K562 (cell line): ENCODE measurements around the gene FCRL6. TPM values are rescaled to one million over a fixed set of nuclear protein-coding genes. Genes with fewer than 3 reads are reported as not detected.
A peak's percentile ranks its signal among the peaks of the same experiment; 100 is the strongest.

Experiments
- ATAC-seq: fragments of 200-7000 bp; cut with Tn5 transposase; 3 replicates; pipeline ENCODE4 v1.9.1; 2020; ENCODE audit warnings: moderate library complexity
- BruUV-seq: library from RNA; stranded (reverse); fragments of 400-500 nt; replicated peaks from 2 replicates; lab custom pipeline; 2021; lab: Mats Ljungman, UMichigan
- CTCF ChIA-PET: fragments of 300-600 bp; formaldehyde crosslinking; extraction: SDS; loops from one replicate; lab custom pipeline; 2021; ENCODE audit warnings: low intra/inter-chr PET ratio; lab: Yijun Ruan, JAX
- POLR2A ChIA-PET: fragments of 300-600, 350-650 bp; sonication (Branson Sonifier 250); formaldehyde crosslinking; extraction: SDS; loops from one replicate; lab custom pipeline; 2021; ENCODE audit warnings: antibody characterized with exemption, inconsistent platforms; lab: Yijun Ruan, JAX
- DNase-seq, 4 experiments: peaks; one replicate each; pipeline versions ENCODE4 v3.0.0 to v3.0.0-alpha.2; 2011 to 2018; ENCODE audit warnings: low spot score in 3 of 4, mixed read lengths in 3 of 4; ENCODE audit errors: extremely low read depth in 1 of 4
- FAIRE-seq: peaks from 2 replicates; lab custom pipeline; 2011; peaks lifted over from hg19 to GRCh38; lab: Jason Lieb, UNC
- H2AFZ ChIP-seq: 2 replicates; pipeline ENCODE4 v1.6.0; 2011; ENCODE audit warnings: low read depth, low read length, control low read depth, inconsistent platforms
- H3K27ac ChIP-seq: fragments of 200-600 bp; 3 replicates; pipeline ENCODE4 v1.8.0; 2011; ENCODE audit warnings: low read depth, mild to moderate bottlenecking, control low read depth, inconsistent platforms, low read length, moderate library complexity, mixed read lengths; ENCODE audit errors: extremely low read depth
- H3K27me3 ChIP-seq, 2 experiments: fragments of 300-600 bp in 1 of 2; 2 replicates in 1 of 2; 3 replicates in 1 of 2; pipeline versions ENCODE4 v1.6.0 to v1.8.0; 2011; ENCODE audit warnings: inconsistent platforms in 2 of 2, low read length in 2 of 2, mild to moderate bottlenecking in 1 of 2, mixed read lengths in 1 of 2, moderate library complexity in 1 of 2; ENCODE audit not compliant: control insufficient read depth in 2 of 2, insufficient read depth in 2 of 2
- H3K36me3 ChIP-seq: fragments of 300-600 bp; 3 replicates; pipeline ENCODE4 v1.8.0; 2011; ENCODE audit warnings: mild to moderate bottlenecking, low read length, inconsistent platforms; ENCODE audit not compliant: control insufficient read depth, insufficient read depth
- H3K4me1 ChIP-seq, 2 experiments: fragments of 200-600 bp in 1 of 2; replicated peaks in 1 of 2; 2 replicates in 1 of 2; 3 replicates in 1 of 2; pipeline versions ENCODE4 v1.5.1 to v1.8.0; 2011; ENCODE audit warnings: inconsistent platforms in 2 of 2, low read length in 2 of 2, mild to moderate bottlenecking in 1 of 2, mixed read lengths in 1 of 2, moderate library complexity in 1 of 2; ENCODE audit not compliant: control insufficient read depth in 2 of 2, insufficient read depth in 2 of 2
- H3K4me2 ChIP-seq: 2 replicates; pipeline ENCODE4 v1.6.1; 2011; ENCODE audit warnings: low read length, control low read depth, inconsistent platforms, mixed read lengths; ENCODE audit not compliant: insufficient read depth
- H3K4me3 ChIP-seq: fragments of 200-600 bp; sonication (generic), shearing (Covaris generic); 2 replicates; pipeline ENCODE4 v1.5.1; 2016; ENCODE audit warnings: control low read depth, inconsistent platforms
- H3K79me2 ChIP-seq: fragments of 200-600 bp; 3 replicates; pipeline ENCODE4 v1.8.0; 2011; ENCODE audit warnings: low read length, inconsistent platforms; ENCODE audit not compliant: control insufficient read depth, insufficient read depth
- H3K9ac ChIP-seq, 2 experiments: 2 replicates each; pipeline versions ENCODE4 v1.6.0 to v1.6.1; 2011; ENCODE audit warnings: low read depth in 2 of 2, low read length in 2 of 2, control low read depth in 1 of 2, inconsistent platforms in 1 of 2, mild to moderate bottlenecking in 1 of 2, mixed read lengths in 1 of 2; ENCODE audit not compliant: insufficient read depth in 1 of 2
- H3K9me1 ChIP-seq: one replicate; pipeline ENCODE4 v1.6.0; 2011; ENCODE audit warnings: inconsistent platforms, mild to moderate bottlenecking, low read length, moderate library complexity; ENCODE audit not compliant: control insufficient read depth, insufficient read depth
- H3K9me3 ChIP-seq: replicated peaks from 2 replicates; pipeline ENCODE4 v1.5.1; 2011; ENCODE audit warnings: low read depth, low read length, inconsistent platforms; ENCODE audit not compliant: control insufficient read depth, insufficient read depth
- H4K20me1 ChIP-seq: replicated peaks from 2 replicates; pipeline ENCODE4 v1.6.1; 2011; ENCODE audit warnings: low read length, inconsistent platforms, mixed read lengths; ENCODE audit not compliant: control insufficient read depth, insufficient read depth
- NFYB ChIP-seq: IDR thresholded peaks from 2 replicates; pipeline ENCODE4 v1.6.1; 2011; ENCODE audit warnings: mild to moderate bottlenecking, moderate library complexity; ENCODE audit not compliant: insufficient read length; ENCODE audit errors: extremely low read depth
- SRSF9 ChIP-seq: fragments of 200-400 bp; formaldehyde crosslinking; IDR thresholded peaks from 2 replicates; pipeline ENCODE4 v1.6.1; 2017; ENCODE audit warnings: low read depth, low read length, borderline replicate concordance
- THAP7 ChIP-seq: fragments of 250-450 bp; sonication (Bioruptor Pico); IDR thresholded peaks from 2 replicates; pipeline ENCODE4 v1.5.0; 2021
- WGBS: fragments of 100-300 bp; shearing (Covaris generic); methylation state at CpG from one replicate; pipeline ENCODE4 v1.1.6; 2016; ENCODE audit warnings: low coverage, mixed read lengths; ENCODE audit not compliant: insufficient coverage; ENCODE audit errors: missing lambda C conversion rate; 5-methylcytosine and 5-hydroxymethylcytosine counted together
- in situ Hi-C: fragments of 300-500 bp; cut with MboI; formaldehyde crosslinking; loops from 4 replicates; pipeline ENCODE4 v1.15.0; 2018; ENCODE audit warnings: inconsistent platforms, mixed read lengths
- intact Hi-C: fragments of 100-400 bp; cut with micrococcal nuclease; formaldehyde crosslinking; loops from 2 replicates; pipeline ENCODE4 v1.14.2; 2022
- polyA plus RNA-seq, 8 experiments: library from polyadenylated mRNA; depleted of rRNA in 4 of 8; stranded (reverse) in 5 of 8; unstranded in 3 of 8; fragments of >200 nt; fragmentation: Nextera tagmentation in 2 of 8; fragmentation: Illumina TruSeq in 1 of 8; extraction: Ambion mirVana in 2 of 8; extraction: Trizol in 1 of 8; gene quantifications; 2 replicates each; pipeline versions ENCODE4 v1.2.1 to v1.2.3, GENCODE V29; 2011 to 2014; ENCODE audit warnings: inconsistent platforms in 1 of 8, missing spikeins in 1 of 8
- total RNA-seq, 7 experiments: library from RNA; depleted of rRNA in 6 of 7; stranded (reverse); fragments of >200 nt in 6 of 7; fragmentation: Illumina TruSeq in 2 of 7; extraction: Trizol in 2 of 7; gene quantifications; 2 replicates each; pipeline versions ENCODE4 v1.2.1 to v1.2.3, GENCODE V29; 2011 to 2021; ENCODE audit warnings: low replicate concordance in 1 of 7

FCRL6 gene
- total and polyA plus RNA-seq, 9 of the 15 experiments (the other 6 are each of a cell fraction or from before 2014, with no cell fraction given), result not detected

GRCh38 chr1:159839116-159839849 is 37.1 kb downstream of the FCRL6 start:
- Histone ChIP-seq H3K36me3 (no peaks in the 10 kb centered on the region), H3K4me3 (no peak overlapping the region), H3K27me3 (peaks cover 8 to 34% of the 10 kb centered on the region in 2 experiments; a peak in 4 of 5 replicates), H2AFZ (no peak overlapping the region), H3K9me1 (no peaks in the 10 kb centered on the region), H3K9ac (no peak overlapping the region), H3K79me2 (no peaks in the 10 kb centered on the region), H3K27ac (no peak overlapping the region), H3K4me2 (no peak overlapping the region), H3K4me1 (peaks cover 0 to 3% of the 10 kb centered on the region in 2 experiments; a peak in 1 of 5 replicates), H3K9me3 (no peaks in the 10 kb centered on the region), H4K20me1 (no peaks in the 10 kb centered on the region)
- in situ Hi-C loops (no loop called here), intact Hi-C loops (loop anchor here (10.0 kb wide), 1 partner anchor 86 kb away; the partner anchor contains the start of gene TAGLN2)
- FAIRE-seq (no peak), ATAC-seq (no peak), DNase-seq (peak in 2 of 4 experiments; percentile 22 to 32)
- TF ChIP-seq NFYB (peak; percentile 20), THAP7 (CRISPR knock-in tag) (no peak), SRSF9 (no peak)
- no TSS peak for BruUV-seq
- WGBS, result 2% methylated on average over 5 of the region's 5 CpGs
- POLR2A ChIA-PET, result interaction anchor here (0.6 to 1.7 kb wide), 6 partner anchors 10 to 86 kb away, joined by 3 to 5 read pairs (median 4); partner anchors contain the start of gene TAGLN2
- CTCF ChIA-PET, result no interaction called here
